Skeletal muscle tissue (tissue), 4 donors: ENCODE results near the gene SRBD1. TPM values are rescaled to one million over a fixed set of nuclear protein-coding genes. Genes with fewer than 3 reads are reported as not detected.

ENCODE experiments used
- H3K27ac ChIP-seq: one replicate; pipeline ENCODE4 v1.7.0; 2013; ENCODE audit warnings: mild to moderate bottlenecking, low read depth, low read length, inconsistent platforms
- H3K27me3 ChIP-seq, 3 donors: one replicate each; pipeline ENCODE4 v1.7.0; 2013; ENCODE audit warnings: low read length in 3 of 3; ENCODE audit not compliant: control insufficient read depth in 3 of 3, insufficient read depth in 3 of 3
- H3K36me3 ChIP-seq, 3 donors: one replicate each; pipeline ENCODE4 v1.7.0; 2013; ENCODE audit warnings: low read length in 3 of 3; ENCODE audit not compliant: control insufficient read depth in 3 of 3, insufficient read depth in 3 of 3
- H3K4me1 ChIP-seq, 3 donors: one replicate each; pipeline ENCODE4 v1.7.0; 2013; ENCODE audit warnings: low read length in 3 of 3, mild to moderate bottlenecking in 3 of 3; ENCODE audit not compliant: control insufficient read depth in 3 of 3, insufficient read depth in 3 of 3
- H3K4me3 ChIP-seq, 3 donors: one replicate each; pipeline ENCODE4 v1.7.0; 2013; ENCODE audit warnings: low read length in 3 of 3
- H3K9ac ChIP-seq, 3 donors: one replicate each; pipeline ENCODE4 v1.7.0; 2013; ENCODE audit warnings: low read length in 3 of 3, mild to moderate bottlenecking in 3 of 3, moderate library complexity in 2 of 3, low read depth in 1 of 3
- H3K9me3 ChIP-seq, 3 donors: one replicate each; pipeline ENCODE4 v1.7.0; 2013; ENCODE audit warnings: low read length in 3 of 3; ENCODE audit not compliant: control insufficient read depth in 3 of 3
- total RNA-seq: library from RNA; depleted of rRNA; stranded (reverse); fragments of >200 nt; gene quantifications from one replicate; pipeline ENCODE4 v1.2.3, GENCODE V29; 2014
- donor health status: Osteomylitis.

The SRBD1 gene
- total RNA-seq, 1 donor from 2014 or later = 57.9 TPM

- Histone ChIP-seq H3K27me3 (no peaks in the 10 kb centered on the region), H3K27ac (no peak overlapping the region), H3K9ac (peak overlapping the region in 2 of 3 donors; percentile 25 to 47)
Measured at GRCh38 chr2:45458909-45459563, 152.0 kb downstream of the SRBD1 start.

GRCh38 chr2:45457211-45457945 is 153.7 kb downstream of the SRBD1 start:
- H3K4me1 ChIP-seq = peaks cover 4 to 7% (median 5%) of the 10 kb centered on the region in 3 donors
- no peaks in the 10 kb centered on the region for H3K36me3 ChIP-seq
- no peaks in the 10 kb centered on the region for H3K27me3 ChIP-seq
- no peak overlapping the region for H3K27ac ChIP-seq
- no peaks in the 10 kb centered on the region for H3K9me3 ChIP-seq
- no peak overlapping the region for H3K4me3 ChIP-seq
- H3K9ac ChIP-seq = no peak overlapping the region

More at GRCh38 chr2:45458909-45459563, 152.0 kb downstream of the SRBD1 start:
- Histone ChIP-seq H3K36me3 (no peaks in the 10 kb centered on the region), H3K4me3 (no peak overlapping the region), H3K9me3 (no peaks in the 10 kb centered on the region), H3K4me1 (peaks cover 4 to 7% (median 5%) of the 10 kb centered on the region in 3 donors)

- Histone ChIP-seq H3K36me3 (no peaks in the 10 kb centered on the region), H3K27ac (no peak overlapping the region)
Measured at GRCh38 chr2:45452866-45453265, 158.2 kb downstream of the SRBD1 start.

GRCh38 chr2:45450634-45451033 is 160.4 kb downstream of the SRBD1 start:
- Histone ChIP-seq H3K9ac (no peak overlapping the region), H3K27ac (no peak overlapping the region), H3K27me3 (no peaks in the 10 kb centered on the region), H3K4me3 (no peak overlapping the region), H3K9me3 (no peaks in the 10 kb centered on the region), H3K36me3 (no peaks in the 10 kb centered on the region), H3K4me1 (no peaks in the 10 kb centered on the region)

More at GRCh38 chr2:45452866-45453265, 158.2 kb downstream of the SRBD1 start:
- H3K4me3 ChIP-seq = no peak overlapping the region
- H3K9me3 ChIP-seq = no peaks in the 10 kb centered on the region
- no peak overlapping the region for H3K9ac ChIP-seq
- no peaks in the 10 kb centered on the region for H3K27me3 ChIP-seq
- no peaks in the 10 kb centered on the region for H3K4me1 ChIP-seq

GRCh38 chr2:45448217-45448616 is 162.8 kb downstream of the SRBD1 start:
- Histone ChIP-seq H3K4me1 (no peaks in the 10 kb centered on the region), H3K27ac (no peak overlapping the region), H3K9me3 (no peaks in the 10 kb centered on the region), H3K4me3 (no peak overlapping the region), H3K27me3 (no peaks in the 10 kb centered on the region), H3K9ac (no peak overlapping the region), H3K36me3 (no peaks in the 10 kb centered on the region)

- Histone ChIP-seq H3K27me3 (no peaks in the 10 kb centered on the region), H3K36me3 (no peaks in the 10 kb centered on the region), H3K4me1 (no peaks in the 10 kb centered on the region)
Measured at GRCh38 chr2:45446016-45446415, 165.1 kb downstream of the SRBD1 start.

GRCh38 chr2:45445037-45445436 is 166.0 kb downstream of the SRBD1 start:
- no peaks in the 10 kb centered on the region for H3K4me1 ChIP-seq
- H3K27ac ChIP-seq = no peak overlapping the region
- no peak overlapping the region for H3K4me3 ChIP-seq
- no peaks in the 10 kb centered on the region for H3K27me3 ChIP-seq
- H3K9me3 ChIP-seq = no peaks in the 10 kb centered on the region
- no peak overlapping the region for H3K9ac ChIP-seq
- no peaks in the 10 kb centered on the region for H3K36me3 ChIP-seq

More at GRCh38 chr2:45446016-45446415, 165.1 kb downstream of the SRBD1 start:
- Histone ChIP-seq H3K9ac (no peak overlapping the region), H3K27ac (no peak overlapping the region), H3K4me3 (no peak overlapping the region), H3K9me3 (no peaks in the 10 kb centered on the region)

- Histone ChIP-seq H3K36me3 (no peaks in the 10 kb centered on the region), H3K27ac (no peak overlapping the region), H3K4me1 (no peaks in the 10 kb centered on the region), H3K9ac (no peak overlapping the region), H3K9me3 (no peaks in the 10 kb centered on the region), H3K27me3 (no peaks in the 10 kb centered on the region), H3K4me3 (no peak overlapping the region)
Measured at GRCh38 chr2:45443012-45443411, 168.1 kb downstream of the SRBD1 start.

- no peak overlapping the region for H3K27ac ChIP-seq
- no peaks in the 10 kb centered on the region for H3K36me3 ChIP-seq
- H3K9ac ChIP-seq = no peak overlapping the region
- no peak overlapping the region for H3K4me3 ChIP-seq
- H3K4me1 ChIP-seq = no peaks in the 10 kb centered on the region
- no peaks in the 10 kb centered on the region for H3K9me3 ChIP-seq
- H3K27me3 ChIP-seq = no peaks in the 10 kb centered on the region
Measured at GRCh38 chr2:45442026-45442425, 169.0 kb downstream of the SRBD1 start.

GRCh38 chr2:45441571-45441970 is 169.5 kb downstream of the SRBD1 start:
- H3K4me3 ChIP-seq = no peak overlapping the region
- H3K4me1 ChIP-seq = no peaks in the 10 kb centered on the region
- H3K9me3 ChIP-seq = no peaks in the 10 kb centered on the region
- H3K9ac ChIP-seq = no peak overlapping the region
- H3K36me3 ChIP-seq = no peaks in the 10 kb centered on the region
- H3K27me3 ChIP-seq = no peaks in the 10 kb centered on the region
- no peak overlapping the region for H3K27ac ChIP-seq
